Thyroid gland (tissue), 4 donors: ENCODE data around the gene SMARCAD1. TPM values are rescaled to one million over a fixed set of nuclear protein-coding genes. Genes with fewer than 3 reads are reported as not detected.

Experiments used
- DNase-seq, 2 donors: peaks; one replicate each; pipeline ENCODE4 v3.0.0-alpha.2; 2019
- H3K27ac ChIP-seq, 3 donors: fragments of 200-600 bp; sonication (generic); 1 replicate in 2 of 3; 2 replicates in 1 of 3; pipeline ENCODE4 v1.5.1; 2016 to 2019; ENCODE audit warnings: mild to moderate bottlenecking in 1 of 3, moderate library complexity in 1 of 3
- H3K27me3 ChIP-seq: fragments of 200-600 bp; sonication (generic); one replicate; pipeline ENCODE4 v1.5.1; 2019
- H3K36me3 ChIP-seq, 2 donors: fragments of 200-600 bp; sonication (generic); one replicate each; pipeline ENCODE4 v1.5.1; 2016 to 2019
- H3K4me1 ChIP-seq, 2 donors: fragments of 200-600 bp; sonication (generic); one replicate each; pipeline ENCODE4 v1.5.1; 2017 to 2019
- H3K4me3 ChIP-seq, 3 donors: fragments of 200-600 bp; sonication (generic); replicated peaks in 1 of 3; 1 replicate in 2 of 3; 2 replicates in 1 of 3; pipeline ENCODE4 v1.5.1; 2016; ENCODE audit warnings: mild to moderate bottlenecking in 1 of 3
- H3K9me3 ChIP-seq: fragments of 200-600 bp; sonication (generic); one replicate; pipeline ENCODE4 v1.5.1; 2017
- POLR2A ChIP-seq, 2 donors: fragments of 450-650 bp; IDR thresholded peaks; one replicate each; pipeline ENCODE4 v1.6.1; 2017; ENCODE audit warnings: antibody characterized with exemption in 2 of 2, mild to moderate bottlenecking in 2 of 2, moderate library complexity in 1 of 2
- WGBS, 2 donors: methylation state at CpG; one replicate each; pipeline ENCODE4 v1.1.5; 2017; 5-methylcytosine and 5-hydroxymethylcytosine counted together
- intact Hi-C: fragments of 100-400 bp; cut with DNase I; formaldehyde crosslinking; loops from one replicate; pipeline ENCODE4 v1.15.1; 2023
- total RNA-seq, 4 donors: library from RNA; depleted of rRNA; stranded (reverse); fragments of >200 nt; gene quantifications; one replicate each; pipeline ENCODE4 v1.2.3, GENCODE V29; 2016
- TF ChIP-seq, protein P1 (sequence below), 6 experiments: fragments of 200-600 bp in 3 of 6; fragments of 450-650 bp in 3 of 6; sonication (generic) in 3 of 6; IDR thresholded peaks; one replicate each; pipeline ENCODE4 v1.5.1; 2016 to 2019; ENCODE audit warnings: antibody characterized with exemption in 6 of 6, mild to moderate bottlenecking in 2 of 6, inconsistent platforms in 1 of 6, moderate library complexity in 1 of 6

SMARCAD1 gene
- total RNA-seq, 4 donors from 2014 or later, result 35.1 to 46.5 (median 40.2) TPM

DNA sequence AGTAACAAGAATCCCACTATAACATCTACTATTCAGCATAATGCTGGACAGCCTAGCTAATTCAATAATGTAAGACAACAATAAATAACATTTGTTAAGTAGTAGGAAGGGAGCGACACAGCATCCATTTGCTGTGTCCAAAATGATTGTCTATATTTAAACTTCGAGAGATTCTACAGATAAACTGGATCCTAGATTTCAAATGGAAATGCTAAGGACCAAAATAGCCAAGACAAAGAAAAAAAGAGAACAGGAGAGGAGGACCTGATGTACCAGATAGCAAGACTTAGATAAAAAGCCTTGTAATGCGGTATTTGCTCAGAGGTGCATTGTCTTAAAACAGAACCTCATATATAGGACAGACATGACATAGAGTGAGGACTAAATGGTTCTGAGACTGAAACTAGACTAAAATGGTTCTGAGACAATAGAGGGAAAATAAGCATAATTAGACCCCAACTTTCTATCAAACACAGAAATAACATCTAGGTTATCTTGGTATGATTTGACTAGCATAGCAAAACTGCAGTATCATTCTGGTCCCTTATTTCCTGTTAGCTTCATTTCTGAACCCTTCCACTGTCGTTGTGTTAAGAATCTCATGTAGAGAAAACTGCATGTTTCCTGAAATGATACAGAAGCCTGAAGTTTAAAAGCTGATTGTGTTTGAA is 131.2 kb downstream of the SMARCAD1 start:
- Histone ChIP-seq H3K9me3 (no peaks in the 10 kb centered on the region), H3K27me3 (no peaks in the 10 kb centered on the region), H3K4me3 (no peak overlapping the region), H3K27ac (no peak overlapping the region), H3K36me3 (no peaks in the 10 kb centered on the region), H3K4me1 (no peaks in the 10 kb centered on the region)
- 78 to 83% methylated on average over 4 of the region's 4 CpGs for WGBS, 2 donors
- no peak for DNase-seq
- intact Hi-C loops, result no loop called here
- TF ChIP-seq, protein P1, sequence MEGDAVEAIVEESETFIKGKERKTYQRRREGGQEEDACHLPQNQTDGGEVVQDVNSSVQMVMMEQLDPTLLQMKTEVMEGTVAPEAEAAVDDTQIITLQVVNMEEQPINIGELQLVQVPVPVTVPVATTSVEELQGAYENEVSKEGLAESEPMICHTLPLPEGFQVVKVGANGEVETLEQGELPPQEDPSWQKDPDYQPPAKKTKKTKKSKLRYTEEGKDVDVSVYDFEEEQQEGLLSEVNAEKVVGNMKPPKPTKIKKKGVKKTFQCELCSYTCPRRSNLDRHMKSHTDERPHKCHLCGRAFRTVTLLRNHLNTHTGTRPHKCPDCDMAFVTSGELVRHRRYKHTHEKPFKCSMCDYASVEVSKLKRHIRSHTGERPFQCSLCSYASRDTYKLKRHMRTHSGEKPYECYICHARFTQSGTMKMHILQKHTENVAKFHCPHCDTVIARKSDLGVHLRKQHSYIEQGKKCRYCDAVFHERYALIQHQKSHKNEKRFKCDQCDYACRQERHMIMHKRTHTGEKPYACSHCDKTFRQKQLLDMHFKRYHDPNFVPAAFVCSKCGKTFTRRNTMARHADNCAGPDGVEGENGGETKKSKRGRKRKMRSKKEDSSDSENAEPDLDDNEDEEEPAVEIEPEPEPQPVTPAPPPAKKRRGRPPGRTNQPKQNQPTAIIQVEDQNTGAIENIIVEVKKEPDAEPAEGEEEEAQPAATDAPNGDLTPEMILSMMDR (IDR thresholded peaks at IDR 0.05), result no peak
- no peak for TF ChIP-seq POLR2A (IDR thresholded peaks at IDR 0.05)

DNA sequence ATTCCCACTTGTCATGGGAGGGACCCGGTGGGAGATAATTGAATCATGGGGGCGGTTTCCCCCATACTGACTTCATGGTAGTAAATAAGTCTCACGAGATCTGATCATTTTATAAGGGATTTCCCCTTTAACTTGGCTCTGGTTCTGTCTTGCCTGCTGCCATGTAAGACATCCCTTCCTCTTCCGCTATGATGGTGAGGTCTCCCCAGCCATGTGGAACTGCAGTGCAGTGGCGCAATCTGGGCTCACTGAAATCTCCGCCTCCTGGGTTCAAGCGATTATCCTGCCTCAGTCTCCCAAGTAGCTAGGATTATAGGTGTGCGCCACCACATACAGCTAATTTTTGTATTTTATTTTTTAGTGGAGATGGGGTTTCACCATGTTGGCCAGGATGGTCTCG is 132.1 kb downstream of the SMARCAD1 start:
- no peak for DNase-seq
- Histone ChIP-seq H3K4me1 (no peaks in the 10 kb centered on the region), H3K27ac (no peak overlapping the region), H3K27me3 (no peaks in the 10 kb centered on the region), H3K9me3 (no peaks in the 10 kb centered on the region), H3K4me3 (no peak overlapping the region), H3K36me3 (no peaks in the 10 kb centered on the region)
- WGBS, 2 donors, result 80 to 86% methylated on average over 9 of the region's 9 CpGs
- intact Hi-C loops, result no loop called here
- TF ChIP-seq POLR2A (IDR thresholded peaks at IDR 0.05), result no peak
- TF ChIP-seq, protein P1 (IDR thresholded peaks at IDR 0.05), result no peak

Other genes starting within 250 kb of the SMARCAD1 start
- gene HPGDS, start 135.0 kb downstream of the SMARCAD1 start, total RNA-seq, result under 1 TPM in 1 of 4 donors, not detected in 3; 0.67 TPM
- 100 to 1,000 TPM in 3 of 4 donors, 10 to 100 TPM in 1; 77.7 to 128 (median 109) TPM for gene PDLIM5, start 244.1 kb downstream of the SMARCAD1 start, total RNA-seq